ENCODE measurements around the gene TMPRSS4.

DNA sequence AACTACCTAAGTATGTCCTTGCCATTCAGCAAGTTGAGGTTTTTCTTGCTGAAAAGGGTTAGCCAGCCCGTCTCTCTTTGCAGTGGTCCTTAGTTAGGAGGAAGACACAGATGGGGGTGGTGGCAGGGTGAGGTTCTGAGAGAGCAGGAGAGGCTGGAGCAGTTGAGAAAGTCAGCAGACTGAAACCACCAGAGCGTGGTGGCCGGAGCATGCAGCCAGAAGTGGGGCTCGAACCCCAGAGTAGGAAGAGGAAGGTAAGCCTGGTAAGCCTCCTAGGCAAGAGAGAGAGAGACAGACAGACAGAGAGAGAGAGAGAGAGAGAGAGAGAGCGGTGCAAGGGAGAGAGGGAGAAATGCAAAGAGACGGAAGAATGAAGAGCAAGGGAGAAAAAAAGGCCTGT lies 84.9 kb downstream of the TMPRSS4 start:
- TF ChIP-seq, protein P1, sequence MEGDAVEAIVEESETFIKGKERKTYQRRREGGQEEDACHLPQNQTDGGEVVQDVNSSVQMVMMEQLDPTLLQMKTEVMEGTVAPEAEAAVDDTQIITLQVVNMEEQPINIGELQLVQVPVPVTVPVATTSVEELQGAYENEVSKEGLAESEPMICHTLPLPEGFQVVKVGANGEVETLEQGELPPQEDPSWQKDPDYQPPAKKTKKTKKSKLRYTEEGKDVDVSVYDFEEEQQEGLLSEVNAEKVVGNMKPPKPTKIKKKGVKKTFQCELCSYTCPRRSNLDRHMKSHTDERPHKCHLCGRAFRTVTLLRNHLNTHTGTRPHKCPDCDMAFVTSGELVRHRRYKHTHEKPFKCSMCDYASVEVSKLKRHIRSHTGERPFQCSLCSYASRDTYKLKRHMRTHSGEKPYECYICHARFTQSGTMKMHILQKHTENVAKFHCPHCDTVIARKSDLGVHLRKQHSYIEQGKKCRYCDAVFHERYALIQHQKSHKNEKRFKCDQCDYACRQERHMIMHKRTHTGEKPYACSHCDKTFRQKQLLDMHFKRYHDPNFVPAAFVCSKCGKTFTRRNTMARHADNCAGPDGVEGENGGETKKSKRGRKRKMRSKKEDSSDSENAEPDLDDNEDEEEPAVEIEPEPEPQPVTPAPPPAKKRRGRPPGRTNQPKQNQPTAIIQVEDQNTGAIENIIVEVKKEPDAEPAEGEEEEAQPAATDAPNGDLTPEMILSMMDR (conservative IDR thresholded peaks at IDR 0.05; ENCODE audit: low read depth, low read length) = no peak
- no peak for TF ChIP-seq CHD1 (IDR thresholded peaks at IDR 0.05; ENCODE audit: low read depth, low read length)
- no peak for TF ChIP-seq POLR2A (IDR thresholded peaks at IDR 0.05; ENCODE audit: low read depth, low read length)
- no peak for TF ChIP-seq RAD21 (IDR thresholded peaks at IDR 0.05; ENCODE audit: low read length)
- TF ChIP-seq FOS (IDR thresholded peaks at IDR 0.05; ENCODE audit: low read depth, low read length) = no peak
- TF ChIP-seq CEBPB (IDR thresholded peaks at IDR 0.05; ENCODE audit: low read depth, low read length) = no peak
- TF ChIP-seq RCOR1 (IDR thresholded peaks at IDR 0.05; ENCODE audit: insufficient replicate concordance, low read length) = no peak
- no peak for TF ChIP-seq NFE2L2 (IDR thresholded peaks at IDR 0.05; ENCODE audit: low read depth, low read length)
- no peak for TF ChIP-seq SMC3 (IDR thresholded peaks at IDR 0.05; ENCODE audit: low read depth, low read length)
- no peak for TF ChIP-seq MAFK (IDR thresholded peaks at IDR 0.05; ENCODE audit: low read depth, low read length)
- no peak for TF ChIP-seq RFX5 (IDR thresholded peaks at IDR 0.05; ENCODE audit: low read depth, low read length)
- TF ChIP-seq, protein P2, sequence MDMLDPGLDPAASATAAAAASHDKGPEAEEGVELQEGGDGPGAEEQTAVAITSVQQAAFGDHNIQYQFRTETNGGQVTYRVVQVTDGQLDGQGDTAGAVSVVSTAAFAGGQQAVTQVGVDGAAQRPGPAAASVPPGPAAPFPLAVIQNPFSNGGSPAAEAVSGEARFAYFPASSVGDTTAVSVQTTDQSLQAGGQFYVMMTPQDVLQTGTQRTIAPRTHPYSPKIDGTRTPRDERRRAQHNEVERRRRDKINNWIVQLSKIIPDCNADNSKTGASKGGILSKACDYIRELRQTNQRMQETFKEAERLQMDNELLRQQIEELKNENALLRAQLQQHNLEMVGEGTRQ (IDR thresholded peaks at IDR 0.05; ENCODE audit: low read depth, low read length) = no peak
- TF ChIP-seq, protein P3, sequence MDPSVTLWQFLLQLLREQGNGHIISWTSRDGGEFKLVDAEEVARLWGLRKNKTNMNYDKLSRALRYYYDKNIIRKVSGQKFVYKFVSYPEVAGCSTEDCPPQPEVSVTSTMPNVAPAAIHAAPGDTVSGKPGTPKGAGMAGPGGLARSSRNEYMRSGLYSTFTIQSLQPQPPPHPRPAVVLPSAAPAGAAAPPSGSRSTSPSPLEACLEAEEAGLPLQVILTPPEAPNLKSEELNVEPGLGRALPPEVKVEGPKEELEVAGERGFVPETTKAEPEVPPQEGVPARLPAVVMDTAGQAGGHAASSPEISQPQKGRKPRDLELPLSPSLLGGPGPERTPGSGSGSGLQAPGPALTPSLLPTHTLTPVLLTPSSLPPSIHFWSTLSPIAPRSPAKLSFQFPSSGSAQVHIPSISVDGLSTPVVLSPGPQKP (IDR thresholded peaks at IDR 0.05; ENCODE audit: borderline replicate concordance, low read depth, low read length) = no peak
- TF ChIP-seq BHLHE40 (IDR thresholded peaks at IDR 0.05; ENCODE audit: low read depth, low read length) = no peak

All from IMR-90 (cell line).